GM19035 (cell line): ENCODE results near the gene ERCC8.

Source experiments
- ATAC-seq: cut with Tn5 transposase; IDR thresholded peaks from one replicate; pipeline ENCODE4 v1.9.1; 2021; ENCODE audit not compliant: unreplicated experiment

ERCC8 gene

GRCh38 chr5:60842871-60843385 is 101.9 kb downstream of the ERCC8 start:
- ATAC-seq: no peak

- ATAC-seq: no peak
These were observed 103.5 kb downstream of the ERCC8 start for GRCh38 chr5:60841361-60841760.

- no peak for ATAC-seq
These were observed 108.7 kb downstream of the ERCC8 start for GRCh38 chr5:60836131-60836530.

GRCh38 chr5:60835554-60835953 is 109.3 kb downstream of the ERCC8 start:
- ATAC-seq: no peak

GRCh38 chr5:60833520-60833919 is 111.3 kb downstream of the ERCC8 start:
- no peak for ATAC-seq

GRCh38 chr5:60830581-60831127 is 114.2 kb downstream of the ERCC8 start:
- ATAC-seq: peak; percentile 60

- peak; percentile 34 for ATAC-seq
These were observed 115.2 kb downstream of the ERCC8 start for GRCh38 chr5:60829490-60830266.

GRCh38 chr5:60827201-60827600 is 117.7 kb downstream of the ERCC8 start:
- no peak for ATAC-seq

GRCh38 chr5:60826653-60827052 is 118.2 kb downstream of the ERCC8 start:
- peak; percentile 73 for ATAC-seq
